Activated T-cell treated with anti-CD3 and anti-CD28 coated beads, Interleukin-2, amount 50 U/mL, for 48 hours (primary cell): ENCODE measurements around the gene ZMYND11.

Experiments
- DNase-seq, 2 experiments: peaks; one replicate each; pipeline ENCODE4 v3.0.0-alpha.2; 2020

ZMYND11 gene

DNA sequence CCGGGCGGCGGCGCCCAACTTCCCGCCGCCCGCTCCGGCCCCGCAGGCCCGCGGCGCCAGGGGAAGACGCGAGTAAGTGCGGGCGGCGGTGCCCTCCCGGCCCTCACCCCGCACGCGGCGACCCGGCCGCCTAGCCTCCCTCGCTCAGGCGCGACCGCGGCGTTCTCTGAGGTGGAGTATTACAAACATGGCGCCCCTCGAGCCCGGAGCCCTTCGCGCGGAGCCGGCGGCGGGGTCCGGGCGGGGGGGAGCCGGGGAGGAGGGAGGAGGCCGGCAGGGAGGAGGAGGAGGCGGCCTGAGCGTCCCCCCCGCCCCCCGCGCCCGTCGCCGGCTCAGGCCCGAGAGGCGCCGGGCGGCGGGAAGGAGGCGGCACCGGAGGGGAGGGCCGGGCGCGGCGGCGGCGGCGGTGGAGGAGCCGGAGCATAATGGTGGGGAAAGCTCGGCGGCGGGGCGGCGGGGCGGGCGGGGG, at the start of gene ZMYND11:
Gene ZMYND11 (plus strand): TSS at position 324 of the 469 bp plus-strand sequence. CDS start 44,558 bp downstream, outside the sequence.
- peak; percentile 72 to 78 for DNase-seq

GRCh38 chr10:86031-86430, 49.2 kb upstream of the ZMYND11 start:
- no peak for DNase-seq

GRCh38 chr10:87177-88080, 47.8 kb upstream of the ZMYND11 start:
- DNase-seq: no peak

DNA sequence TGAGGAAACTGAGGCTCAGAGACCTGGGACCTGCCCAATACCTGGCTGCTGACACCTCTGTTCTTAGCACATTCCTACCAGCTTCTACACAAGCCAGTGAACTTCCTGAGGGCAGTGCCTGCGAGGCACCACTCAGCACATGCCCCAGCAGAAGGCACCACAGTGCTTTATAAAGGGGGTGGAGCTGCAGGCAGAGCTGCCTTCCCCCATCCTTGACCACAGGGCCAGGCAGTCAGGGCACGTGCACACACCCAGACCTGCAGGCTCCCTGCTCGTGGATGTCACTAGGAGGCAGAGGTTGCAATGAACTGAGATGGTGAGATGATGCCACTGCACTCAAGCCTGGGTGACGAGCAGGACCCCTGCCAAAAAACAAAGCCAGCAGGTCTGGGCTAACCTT, 47.0 kb upstream of the ZMYND11 start:
- DNase-seq: no peak

GRCh38 chr10:89248-89647, 46.0 kb upstream of the ZMYND11 start:
- DNase-seq: no peak

- DNase-seq: no peak
Measured at GRCh38 chr10:90161-90560, 45.1 kb upstream of the ZMYND11 start.

GRCh38 chr10:91313-91712, 43.9 kb upstream of the ZMYND11 start:
- no peak for DNase-seq

GRCh38 chr10:92153-92552, 43.1 kb upstream of the ZMYND11 start:
- DNase-seq: no peak

DNA sequence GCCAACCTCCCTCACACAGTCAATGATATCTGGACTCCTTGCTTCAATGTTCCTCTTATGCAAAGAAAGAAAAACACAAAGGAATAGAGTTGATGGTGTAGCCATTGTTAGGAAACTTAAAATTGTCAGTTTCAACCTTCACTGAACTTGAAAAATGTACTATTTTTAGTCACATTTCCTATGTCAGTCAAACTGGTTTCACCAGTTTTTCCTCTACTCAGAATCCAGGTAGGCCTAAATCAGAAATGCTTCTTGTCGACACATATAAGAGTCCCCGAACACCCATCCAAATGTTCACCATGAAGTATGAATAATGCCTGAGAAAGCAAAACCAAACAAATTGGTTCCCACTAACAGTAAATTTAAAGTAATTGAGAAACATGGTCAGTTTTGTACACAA, 42.4 kb upstream of the ZMYND11 start:
- DNase-seq: no peak

GRCh38 chr10:94613-95012, 40.6 kb upstream of the ZMYND11 start:
- no peak for DNase-seq

DNA sequence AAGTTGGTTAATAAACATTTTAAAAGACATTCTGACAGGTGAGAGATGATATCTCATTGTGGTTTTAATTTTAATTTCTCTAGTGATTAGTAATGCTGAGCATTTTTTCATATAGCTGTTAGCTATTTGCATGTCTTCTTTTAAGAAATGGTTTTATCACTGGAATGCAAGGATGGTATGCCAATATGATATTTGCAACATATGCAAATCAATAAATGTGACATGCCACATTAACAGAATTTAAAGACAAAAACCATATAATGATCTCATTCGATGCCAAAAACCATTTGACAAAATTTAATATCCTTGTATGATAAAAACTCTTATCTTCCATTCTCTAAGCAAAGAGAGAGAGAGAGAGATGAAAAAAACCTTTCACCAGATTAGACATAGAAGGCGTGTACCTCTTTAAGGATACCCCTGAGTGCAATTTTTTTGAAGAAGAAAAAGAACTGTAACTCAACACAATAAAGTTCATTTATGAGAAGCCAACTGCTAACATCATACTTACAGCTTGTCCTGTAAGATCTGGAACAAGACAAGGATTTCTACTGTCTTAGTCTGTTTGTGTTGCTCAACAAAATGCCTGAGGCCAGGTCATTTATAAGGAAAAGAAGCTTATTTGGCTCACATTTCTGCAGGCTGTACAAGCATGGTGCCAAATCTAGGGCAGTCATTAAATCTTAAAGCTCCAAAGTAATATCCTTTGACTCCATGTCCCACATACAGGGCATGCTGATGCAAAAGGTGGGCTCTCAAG, 39.7 kb upstream of the ZMYND11 start:
- no peak for DNase-seq

GRCh38 chr10:96466-96865, 38.8 kb upstream of the ZMYND11 start:
- no peak for DNase-seq

- no peak for DNase-seq
Measured at GRCh38 chr10:104416-104815, 30.8 kb upstream of the ZMYND11 start.

DNA sequence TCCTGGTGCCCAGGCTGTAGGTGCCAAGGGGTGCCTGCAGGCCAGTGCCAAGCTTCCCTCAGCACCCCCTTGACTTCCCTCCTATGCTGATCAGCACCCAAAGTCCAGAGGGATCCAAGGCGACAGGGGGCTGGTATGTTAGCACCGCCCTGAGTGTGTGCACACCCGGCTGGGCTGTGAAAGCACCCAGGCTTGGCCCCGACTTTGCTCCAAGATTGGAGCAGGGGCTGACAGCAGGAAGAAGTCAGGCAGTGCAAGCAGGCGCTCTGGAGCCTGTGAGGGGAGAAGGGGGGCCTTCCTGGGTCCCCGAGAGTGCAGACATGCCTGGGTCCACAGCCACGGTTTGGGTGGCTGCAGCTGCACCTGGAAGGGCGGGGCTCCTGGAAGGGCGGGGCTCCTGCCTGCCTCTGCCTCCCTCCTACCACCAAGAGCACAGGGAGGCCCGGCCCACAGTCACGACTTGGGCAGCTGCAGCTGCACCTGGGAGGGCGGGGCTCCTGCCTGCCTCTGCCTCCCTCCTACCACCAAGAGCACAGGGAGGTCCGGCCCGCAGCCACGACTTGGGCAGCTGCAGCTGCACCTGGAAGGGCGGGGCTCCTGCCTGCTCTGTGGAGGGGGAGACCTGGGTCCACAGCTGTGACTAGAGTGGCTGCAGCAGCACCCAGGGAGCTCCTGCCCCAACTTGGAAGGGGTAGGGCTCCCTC, 30.2 kb upstream of the ZMYND11 start:
- no peak for DNase-seq

- no peak for DNase-seq
Measured at GRCh38 chr10:105806-106205, 29.4 kb upstream of the ZMYND11 start.

DNA sequence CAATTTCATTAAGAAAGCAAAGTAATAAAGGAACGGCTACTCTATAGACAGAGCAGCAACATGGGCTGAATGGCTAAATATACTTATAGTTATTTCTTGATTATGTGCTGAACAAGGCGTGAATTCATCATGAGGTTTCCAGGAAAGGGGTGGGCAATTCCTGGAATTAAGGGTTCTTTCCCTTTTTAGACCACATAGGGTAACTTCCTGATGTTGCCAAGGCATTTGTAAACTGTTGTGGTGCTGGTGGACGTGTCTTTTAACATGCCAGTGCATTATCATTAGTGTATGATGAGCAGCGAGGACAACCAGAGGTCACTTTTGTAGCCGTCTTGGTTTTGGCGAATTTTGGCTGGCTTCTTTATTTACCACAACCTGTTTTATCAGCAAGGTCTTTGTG, 28.5 kb upstream of the ZMYND11 start:
- DNase-seq: no peak

- no peak for DNase-seq
Measured at GRCh38 chr10:112246-112645, 23.0 kb upstream of the ZMYND11 start.

- DNase-seq: no peak
Measured at GRCh38 chr10:124874-125273, 10.4 kb upstream of the ZMYND11 start.

DNA sequence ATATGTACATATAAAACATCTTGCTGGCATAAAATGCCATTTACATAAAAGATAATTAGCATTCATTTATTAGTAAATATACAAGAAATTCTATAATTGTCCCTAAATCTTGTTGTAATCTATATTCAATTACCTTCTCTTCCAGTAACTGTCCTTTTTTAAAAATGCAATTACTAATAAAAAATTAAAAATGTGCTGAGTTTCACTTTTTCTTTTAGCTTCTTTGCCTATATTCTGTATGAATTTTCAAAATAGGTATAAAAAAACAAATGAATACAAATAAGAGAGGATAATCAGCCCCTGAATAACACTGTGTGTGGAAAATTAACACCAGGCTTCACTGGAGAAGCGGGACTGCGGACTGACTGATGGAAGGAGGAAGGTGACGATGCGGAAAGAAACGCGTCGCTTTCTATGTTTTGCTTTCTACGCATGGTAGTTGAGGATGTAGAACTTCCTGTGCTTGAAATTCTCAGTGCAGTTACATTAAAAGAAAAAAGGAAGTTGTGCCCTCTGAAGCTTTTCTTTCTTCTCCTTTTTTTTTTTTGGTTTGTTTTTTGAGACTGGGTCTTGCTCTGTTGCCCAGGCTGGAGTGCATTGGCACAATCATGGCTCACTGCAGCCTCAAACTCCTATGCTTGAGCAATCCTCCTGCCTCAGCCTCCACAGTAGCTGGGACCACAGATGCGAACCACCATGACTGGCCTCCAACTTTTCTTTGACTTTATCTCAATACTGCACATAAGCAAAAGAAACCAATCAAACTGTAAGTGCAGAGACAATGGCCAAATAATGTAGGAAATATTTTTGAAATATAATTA, 7.4 kb upstream of the ZMYND11 start:
- peak in 1 of 2 experiments; percentile 28 for DNase-seq

DNA sequence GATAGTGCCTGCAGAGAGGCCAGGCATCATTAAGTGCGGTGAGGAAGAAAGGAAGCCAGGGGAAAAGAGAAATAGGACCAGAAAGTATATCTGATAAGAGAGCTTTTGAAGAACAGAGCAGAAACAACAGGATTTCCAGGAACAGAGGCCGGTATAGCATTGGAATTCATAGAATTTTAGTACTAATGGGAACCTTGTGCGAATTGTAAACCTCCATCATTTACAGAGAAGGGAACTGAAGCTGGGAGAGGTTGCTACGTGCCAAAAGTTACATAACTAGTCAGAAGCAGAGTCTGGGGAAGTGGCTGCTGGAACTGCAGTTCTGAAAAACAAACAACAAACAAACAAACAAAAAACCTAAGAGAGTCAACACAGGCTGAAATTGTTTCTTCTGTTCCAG, 5.4 kb upstream of the ZMYND11 start:
- no peak for DNase-seq

DNA sequence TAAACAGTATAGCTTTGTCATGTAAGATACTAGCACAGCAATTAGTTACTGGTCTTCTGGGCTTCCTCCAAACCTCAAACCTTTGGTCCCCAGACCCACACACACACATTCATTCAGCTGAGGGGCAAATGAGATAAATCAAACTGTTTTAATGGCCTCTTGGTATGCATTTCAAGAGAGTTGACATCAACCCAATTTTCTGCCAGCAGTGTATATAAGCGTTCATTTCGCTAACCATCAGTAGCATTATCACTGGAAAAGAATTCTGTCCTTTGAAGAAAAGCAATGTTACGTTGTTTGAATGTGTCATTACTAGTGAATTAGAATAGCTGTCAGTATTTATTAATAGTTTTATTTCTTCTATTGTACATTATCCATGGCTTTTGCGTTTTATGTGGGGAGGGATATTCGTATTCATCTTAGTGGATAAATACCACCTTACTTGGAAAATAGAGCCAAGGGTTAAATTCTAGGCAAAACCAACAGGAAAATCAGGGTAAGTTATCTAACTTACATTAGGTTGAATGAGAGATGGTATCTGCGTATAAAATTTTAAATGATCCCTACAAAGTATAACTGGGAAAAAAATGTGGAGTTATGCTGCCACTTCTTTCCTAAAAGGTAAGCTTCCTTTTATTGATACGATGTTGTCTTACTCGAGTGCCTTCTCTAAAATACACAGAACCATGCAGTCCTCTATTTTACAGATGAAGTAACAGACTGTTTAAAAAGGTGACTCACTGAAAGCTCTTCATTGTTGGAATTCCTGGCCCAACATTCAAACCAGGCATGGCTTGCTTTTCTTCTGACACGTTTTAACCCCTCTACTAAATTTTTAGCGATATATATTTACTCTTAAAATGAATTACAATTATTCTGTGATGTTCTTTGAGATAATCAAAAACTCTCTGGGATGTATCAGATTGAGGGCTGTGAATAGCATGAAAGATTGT, 2.0 kb upstream of the ZMYND11 start:
- no peak for DNase-seq
